ENCODE measurements around the gene ABHD8.
A peak's percentile ranks its signal among the peaks of the same experiment; 100 is the strongest.

Gene ABHD8

DNA sequence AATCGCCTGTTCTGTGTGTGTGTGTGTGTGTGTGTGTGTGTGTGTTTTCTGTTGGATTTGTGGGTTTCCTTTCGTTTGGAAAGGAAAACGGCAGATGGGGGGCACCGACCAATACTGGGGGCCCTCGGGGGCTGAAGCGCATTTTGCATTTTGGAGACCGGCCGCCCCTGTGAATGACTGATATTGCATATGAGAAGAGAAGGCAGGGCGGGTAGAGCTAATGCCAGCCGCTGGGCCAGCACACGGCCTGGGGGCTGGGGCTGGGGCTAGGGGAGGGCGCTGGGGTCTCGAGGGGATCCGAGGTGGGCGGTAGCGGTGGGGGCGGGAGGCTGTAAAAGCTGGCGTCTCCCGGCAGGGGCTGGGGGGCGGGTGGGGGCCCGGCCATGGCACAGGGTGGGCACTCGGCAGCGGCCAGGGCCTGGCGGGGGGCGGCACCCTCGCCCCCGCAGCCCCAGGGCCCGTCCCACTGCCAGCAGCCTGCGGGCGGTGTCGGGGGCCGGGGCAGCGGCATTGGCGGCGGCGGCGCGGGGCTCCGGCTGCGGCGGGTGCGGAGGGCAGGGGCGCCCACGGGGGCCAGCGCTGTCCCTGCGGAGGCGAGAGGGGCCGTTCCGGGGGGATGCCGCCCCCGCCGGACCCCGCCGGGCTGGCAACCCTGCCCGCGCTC lies 20.2 kb upstream of the ABHD8 start:
- Histone ChIP-seq H3K4me3 (ENCODE audit: low read length) (no peak overlapping the region), H3K27me3 (ENCODE audit: control insufficient read depth, insufficient read depth, low read length) (no peaks in the 10 kb centered on the region), H3K4me1 (ENCODE audit: control insufficient read depth, insufficient read depth, low read length) (peaks cover 3% of the 10 kb centered on the region), H3K9ac (ENCODE audit: low read length) (no peak overlapping the region), H3K27ac (ENCODE audit: low read depth, low read length) (no peak overlapping the region), H3K36me3 (ENCODE audit: control insufficient read depth, insufficient read depth, low read length) (peaks cover 13% of the 10 kb centered on the region)

DNA sequence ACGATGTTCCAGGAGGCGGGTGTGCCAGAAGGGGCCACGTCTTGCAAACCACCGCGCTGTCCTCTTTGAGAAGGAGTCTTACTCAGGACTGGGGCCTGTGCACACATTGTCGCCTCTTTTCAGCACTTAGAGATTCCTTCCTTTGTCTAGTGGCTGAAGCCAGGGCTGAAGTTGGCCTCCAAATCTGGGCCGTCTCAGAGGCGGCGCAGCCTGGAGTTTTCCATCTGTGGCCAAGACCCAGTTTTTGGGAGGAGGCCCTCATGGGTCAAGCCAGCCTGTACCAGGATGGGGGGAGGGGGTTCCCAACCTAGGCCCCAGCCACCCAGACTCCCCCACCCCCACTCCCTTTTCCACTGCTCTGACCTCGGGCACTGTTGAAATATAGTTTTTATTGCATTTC lies 19.6 kb upstream of the ABHD8 start:
- H3K4me3 ChIP-seq (ENCODE audit: low read length), result no peak overlapping the region
- H3K9ac ChIP-seq (ENCODE audit: low read length), result no peak overlapping the region
- no peaks in the 10 kb centered on the region for H3K4me1 ChIP-seq (ENCODE audit: control insufficient read depth, insufficient read depth, low read length)
- H3K27me3 ChIP-seq (ENCODE audit: control insufficient read depth, insufficient read depth, low read length), result no peaks in the 10 kb centered on the region
- peaks cover 13% of the 10 kb centered on the region for H3K36me3 ChIP-seq (ENCODE audit: control insufficient read depth, insufficient read depth, low read length)
- H3K27ac ChIP-seq (ENCODE audit: low read depth, low read length), result no peak overlapping the region

DNA sequence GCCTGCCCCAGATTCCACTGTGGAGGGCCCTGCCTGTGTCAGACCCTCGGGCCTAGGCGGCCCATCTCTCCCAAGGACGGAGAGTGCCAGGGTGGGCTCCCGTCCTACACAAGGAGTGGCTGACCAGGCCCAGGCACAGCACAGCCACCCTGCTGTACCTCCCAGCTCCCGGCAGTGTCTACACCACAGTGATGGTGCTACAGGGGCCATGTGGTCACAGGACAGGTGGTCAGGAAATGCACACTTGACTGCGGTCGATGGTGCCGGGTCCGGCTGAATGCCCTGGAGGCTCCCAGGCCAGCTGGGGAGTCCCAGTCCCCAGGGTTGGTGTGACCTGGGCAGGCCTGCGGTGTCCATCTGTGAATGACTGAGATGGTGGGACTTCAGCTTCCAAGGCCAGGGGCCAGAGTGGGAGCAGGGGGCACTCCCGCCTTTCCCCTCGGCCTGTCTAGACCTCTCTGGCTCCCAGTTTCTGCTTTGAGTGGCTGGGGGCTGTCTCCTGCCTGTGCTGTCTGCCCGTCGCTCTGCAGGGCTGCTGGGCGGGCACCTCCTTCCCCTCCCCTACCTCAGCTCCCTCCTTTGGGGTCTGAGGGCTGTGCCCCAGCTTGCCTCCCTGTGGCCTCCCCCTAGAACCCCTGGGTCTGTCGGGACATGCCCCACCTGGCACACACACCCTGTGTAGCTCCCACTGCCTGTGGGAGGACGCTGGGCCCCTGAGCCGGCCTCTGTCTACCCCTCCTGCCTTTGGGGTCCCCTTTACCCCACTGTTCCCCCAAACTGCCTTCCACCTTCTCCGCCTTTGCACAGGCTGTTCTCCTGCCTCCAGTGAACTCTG lies 18.6 kb upstream of the ABHD8 start:
- Histone ChIP-seq H3K27me3 (ENCODE audit: control insufficient read depth, insufficient read depth, low read length) (no peaks in the 10 kb centered on the region), H3K36me3 (ENCODE audit: control insufficient read depth, insufficient read depth, low read length) (peaks cover 13% of the 10 kb centered on the region), H3K4me1 (ENCODE audit: control insufficient read depth, insufficient read depth, low read length) (no peaks in the 10 kb centered on the region), H3K9ac (ENCODE audit: low read length) (no peak overlapping the region), H3K4me3 (ENCODE audit: low read length) (no peak overlapping the region), H3K27ac (ENCODE audit: low read depth, low read length) (no peak overlapping the region)

DNA sequence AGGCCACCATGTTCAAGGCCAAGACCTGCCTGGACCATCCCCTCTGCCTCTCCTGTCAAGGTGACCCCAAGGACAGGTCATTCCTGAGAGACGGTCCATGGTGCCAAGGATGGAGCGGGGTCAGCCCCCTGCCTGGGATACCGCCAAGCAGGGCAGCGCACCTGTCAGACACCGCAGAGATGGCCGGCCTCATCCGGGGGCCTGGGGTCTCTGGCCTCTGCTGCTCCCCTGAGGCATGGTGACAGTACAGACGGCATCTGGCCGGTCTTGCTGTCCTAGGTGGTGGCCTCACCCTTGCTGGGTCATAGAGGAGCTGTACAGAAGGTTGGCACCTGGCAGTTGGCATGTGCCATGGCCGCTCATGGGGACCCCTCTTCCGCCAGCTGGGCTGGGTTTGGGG lies 17.2 kb upstream of the ABHD8 start:
- no peaks in the 10 kb centered on the region for H3K27me3 ChIP-seq (ENCODE audit: control insufficient read depth, insufficient read depth, low read length)
- H3K36me3 ChIP-seq (ENCODE audit: control insufficient read depth, insufficient read depth, low read length), result peaks cover 13% of the 10 kb centered on the region
- no peaks in the 10 kb centered on the region for H3K4me1 ChIP-seq (ENCODE audit: control insufficient read depth, insufficient read depth, low read length)
- no peak overlapping the region for H3K4me3 ChIP-seq (ENCODE audit: low read length)
- no peak overlapping the region for H3K9ac ChIP-seq (ENCODE audit: low read length)
- H3K27ac ChIP-seq (ENCODE audit: low read depth, low read length), result no peak overlapping the region

DNA sequence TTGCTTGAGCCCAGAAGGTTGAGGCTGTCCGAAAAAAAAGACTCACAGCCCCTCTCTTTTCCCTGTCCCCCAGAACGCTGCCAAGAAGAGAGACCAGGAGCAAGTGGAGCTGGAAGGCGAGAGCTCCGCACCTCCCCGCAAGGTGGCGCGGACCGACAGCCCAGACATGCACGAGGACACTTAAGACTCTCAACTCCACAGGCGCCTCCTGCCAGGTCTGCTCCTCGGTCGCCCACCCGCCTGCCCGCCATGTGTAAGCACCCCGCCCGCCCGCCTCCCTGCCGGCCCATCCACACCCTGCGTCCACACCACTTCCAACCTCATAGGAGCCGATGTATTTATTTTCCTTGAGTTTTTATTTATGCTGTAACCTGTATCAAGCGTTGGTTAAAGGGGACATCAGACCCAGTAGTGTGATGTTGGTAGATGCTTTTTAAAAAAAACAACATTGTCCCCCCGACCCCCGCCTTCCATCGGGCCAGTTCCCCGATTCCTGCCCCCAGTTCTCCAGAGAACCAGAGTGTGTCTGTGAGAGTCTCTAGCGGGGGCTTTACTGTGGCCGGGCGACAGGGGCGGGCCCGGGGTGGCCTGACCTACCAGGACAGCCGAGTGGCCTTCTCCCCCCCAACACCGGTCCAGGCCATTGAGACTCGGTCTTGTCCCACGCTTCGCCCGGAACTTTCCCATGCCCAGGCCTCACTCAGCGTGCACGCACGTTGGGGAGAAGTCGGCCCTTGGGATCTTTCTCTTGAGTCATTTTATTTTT lies 16.4 kb upstream of the ABHD8 start:
- no peak overlapping the region for H3K27ac ChIP-seq (ENCODE audit: low read depth, low read length)
- no peak overlapping the region for H3K9ac ChIP-seq (ENCODE audit: low read length)
- no peaks in the 10 kb centered on the region for H3K4me1 ChIP-seq (ENCODE audit: control insufficient read depth, insufficient read depth, low read length)
- H3K4me3 ChIP-seq (ENCODE audit: low read length), result no peak overlapping the region
- H3K36me3 ChIP-seq (ENCODE audit: control insufficient read depth, insufficient read depth, low read length), result peaks cover 16% of the 10 kb centered on the region
- H3K27me3 ChIP-seq (ENCODE audit: control insufficient read depth, insufficient read depth, low read length), result no peaks in the 10 kb centered on the region

DNA sequence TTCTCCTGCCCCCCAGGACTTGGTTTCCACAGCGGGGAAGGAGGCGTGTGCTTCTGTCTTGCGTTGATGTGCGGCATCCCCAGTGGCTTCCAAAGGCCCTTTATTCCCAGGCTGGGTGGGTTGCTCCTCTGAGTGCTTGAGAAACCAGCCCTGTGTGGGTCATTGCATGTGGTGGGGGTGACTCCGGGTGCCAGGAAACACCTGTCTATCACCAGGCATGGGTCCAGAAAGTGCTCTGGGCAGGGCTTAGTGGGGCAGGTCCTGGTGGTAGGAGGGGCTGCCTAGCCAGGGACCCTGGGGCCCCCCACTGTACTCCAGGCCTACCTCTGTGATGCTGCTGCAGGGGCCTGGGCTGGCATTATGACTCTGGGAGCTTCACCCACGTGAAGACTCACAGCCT lies 15.7 kb upstream of the ABHD8 start:
- no peak overlapping the region for H3K27ac ChIP-seq (ENCODE audit: low read depth, low read length)
- no peak overlapping the region for H3K4me3 ChIP-seq (ENCODE audit: low read length)
- no peaks in the 10 kb centered on the region for H3K27me3 ChIP-seq (ENCODE audit: control insufficient read depth, insufficient read depth, low read length)
- no peaks in the 10 kb centered on the region for H3K4me1 ChIP-seq (ENCODE audit: control insufficient read depth, insufficient read depth, low read length)
- no peak overlapping the region for H3K9ac ChIP-seq (ENCODE audit: low read length)
- H3K36me3 ChIP-seq (ENCODE audit: control insufficient read depth, insufficient read depth, low read length), result peaks cover 22% of the 10 kb centered on the region

DNA sequence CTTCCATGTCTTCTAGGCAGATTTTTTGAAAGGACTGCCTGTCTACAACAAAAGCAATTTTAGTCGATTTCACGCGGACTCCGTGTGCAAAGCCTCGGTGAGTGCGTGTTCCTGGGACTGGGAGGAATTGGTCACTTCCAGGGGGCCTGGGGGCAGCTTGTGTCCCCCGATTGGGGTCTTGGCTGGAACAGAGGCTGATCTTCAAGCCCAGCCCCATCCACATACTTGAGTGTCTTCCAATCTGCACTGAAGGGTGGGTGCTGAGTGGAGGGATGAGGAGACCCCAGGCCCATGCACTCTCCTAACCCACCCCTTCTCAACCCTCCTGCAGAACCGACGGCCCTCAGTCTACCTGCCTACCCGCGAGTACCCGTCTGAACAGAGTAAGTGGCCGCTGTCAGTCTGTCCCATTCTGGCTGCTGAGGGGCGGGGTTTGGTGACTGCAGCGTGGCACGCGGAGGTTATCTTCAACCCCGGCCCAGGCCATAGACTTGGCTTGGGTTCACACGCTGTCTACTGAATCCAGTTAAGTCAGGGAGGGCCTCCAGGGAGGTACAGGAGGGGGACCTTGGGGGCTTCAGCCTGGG lies 10.9 kb upstream of the ABHD8 start:
- no peak overlapping the region for H3K4me3 ChIP-seq (ENCODE audit: low read length)
- peaks cover 19% of the 10 kb centered on the region for H3K36me3 ChIP-seq (ENCODE audit: control insufficient read depth, insufficient read depth, low read length)

DNA sequence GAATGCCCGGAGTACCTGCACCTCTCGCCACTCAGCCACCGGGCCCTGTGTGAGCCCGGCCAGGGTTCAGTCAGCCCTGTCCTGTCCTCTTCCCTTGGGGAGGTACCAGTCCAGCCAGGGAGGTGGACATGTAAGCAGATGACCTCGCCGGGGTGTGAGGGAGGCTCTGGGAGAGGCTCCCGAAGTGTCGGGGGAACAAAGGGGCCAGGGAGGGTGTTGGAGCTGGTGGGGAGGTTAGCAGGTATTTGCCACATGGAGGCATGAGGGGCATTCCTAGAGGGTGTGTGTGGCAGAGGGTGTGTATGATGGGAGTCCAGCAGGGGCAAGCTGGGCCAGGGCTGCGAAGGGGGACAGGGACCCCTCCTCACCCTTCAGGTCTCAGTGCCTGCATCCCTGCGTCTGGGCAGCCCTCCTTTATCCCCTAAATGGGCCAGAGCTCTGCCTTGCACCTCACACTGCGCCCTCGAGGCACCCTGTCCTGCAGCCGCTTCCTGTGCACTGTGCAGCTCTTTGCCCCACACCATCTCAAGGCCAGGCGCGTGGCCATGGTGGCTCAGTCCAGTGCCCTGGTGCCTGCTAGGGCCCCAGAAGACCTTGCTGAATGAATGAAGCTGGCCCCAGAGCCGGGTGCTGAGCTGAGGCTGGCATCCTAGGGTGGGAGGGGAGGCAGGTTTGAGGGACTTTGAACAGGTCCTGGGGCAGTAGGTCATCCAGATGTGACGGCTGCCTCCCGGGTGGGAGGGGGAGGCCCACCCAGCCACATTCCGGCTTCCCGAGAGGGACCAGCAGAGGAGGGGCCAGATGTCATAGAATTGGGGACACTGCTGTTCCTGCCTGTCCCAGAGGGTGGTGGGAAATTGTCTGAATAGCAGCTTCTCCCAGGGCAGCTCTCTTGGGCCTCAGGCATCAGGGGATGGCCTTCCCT lies 9.2 kb upstream of the ABHD8 start:
- H3K36me3 ChIP-seq (ENCODE audit: control insufficient read depth, insufficient read depth, low read length), result peaks cover 19% of the 10 kb centered on the region
- H3K4me3 ChIP-seq (ENCODE audit: low read length), result no peak overlapping the region
- H3K27me3 ChIP-seq (ENCODE audit: control insufficient read depth, insufficient read depth, low read length), result no peaks in the 10 kb centered on the region
- H3K9ac ChIP-seq (ENCODE audit: low read length), result no peak overlapping the region
- H3K4me1 ChIP-seq (ENCODE audit: control insufficient read depth, insufficient read depth, low read length), result peaks cover 6% of the 10 kb centered on the region
- H3K27ac ChIP-seq (ENCODE audit: low read depth, low read length), result no peak overlapping the region

More for the DNA sequence above, 10.9 kb upstream of the ABHD8 start:
- H3K27me3 ChIP-seq (ENCODE audit: control insufficient read depth, insufficient read depth, low read length), result no peaks in the 10 kb centered on the region
- H3K9ac ChIP-seq (ENCODE audit: low read length), result no peak overlapping the region
- H3K27ac ChIP-seq (ENCODE audit: low read depth, low read length), result no peak overlapping the region
- peaks cover 6% of the 10 kb centered on the region for H3K4me1 ChIP-seq (ENCODE audit: control insufficient read depth, insufficient read depth, low read length)

DNA sequence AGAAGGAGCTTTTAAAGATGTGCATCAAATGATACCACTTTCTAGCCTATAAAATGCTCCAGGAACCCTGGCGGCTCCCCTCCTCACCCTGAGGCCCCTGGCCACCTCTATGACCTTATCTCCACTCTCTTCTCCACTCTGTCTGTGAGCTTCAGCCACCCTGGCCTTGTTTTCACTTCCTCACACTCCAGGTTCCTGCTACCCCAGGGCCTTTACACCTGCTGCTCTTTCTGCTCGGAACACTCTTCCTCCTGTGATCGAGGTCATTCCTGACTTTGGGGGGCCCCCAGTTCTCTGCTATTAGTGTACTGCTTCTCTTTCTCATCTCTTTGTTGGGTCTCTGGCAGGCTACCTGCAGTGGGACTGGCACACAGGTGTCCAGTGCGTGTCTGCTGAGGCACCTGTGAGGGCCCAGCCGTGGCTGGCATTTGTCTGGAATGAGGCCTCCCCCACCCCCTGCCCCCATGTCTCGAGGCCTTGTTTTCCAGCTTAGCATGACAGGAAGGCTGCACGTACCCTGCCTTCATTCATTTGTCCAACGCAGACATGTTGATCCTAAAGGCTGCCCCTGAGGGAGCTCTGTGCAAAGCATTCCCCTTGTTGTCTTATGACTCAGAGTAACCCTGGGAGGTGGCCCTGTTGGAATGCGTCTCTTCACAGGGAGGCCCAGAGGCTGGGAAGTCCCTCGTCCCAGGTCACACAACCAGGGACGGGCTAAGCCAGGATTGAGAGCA lies 8.4 kb upstream of the ABHD8 start:
- H3K9ac ChIP-seq (ENCODE audit: low read length), result no peak overlapping the region
- H3K36me3 ChIP-seq (ENCODE audit: control insufficient read depth, insufficient read depth, low read length), result peaks cover 19% of the 10 kb centered on the region
- no peak overlapping the region for H3K27ac ChIP-seq (ENCODE audit: low read depth, low read length)
- H3K27me3 ChIP-seq (ENCODE audit: control insufficient read depth, insufficient read depth, low read length), result no peaks in the 10 kb centered on the region
- H3K4me3 ChIP-seq (ENCODE audit: low read length), result no peak overlapping the region
- H3K4me1 ChIP-seq (ENCODE audit: control insufficient read depth, insufficient read depth, low read length), result peaks cover 6% of the 10 kb centered on the region

DNA sequence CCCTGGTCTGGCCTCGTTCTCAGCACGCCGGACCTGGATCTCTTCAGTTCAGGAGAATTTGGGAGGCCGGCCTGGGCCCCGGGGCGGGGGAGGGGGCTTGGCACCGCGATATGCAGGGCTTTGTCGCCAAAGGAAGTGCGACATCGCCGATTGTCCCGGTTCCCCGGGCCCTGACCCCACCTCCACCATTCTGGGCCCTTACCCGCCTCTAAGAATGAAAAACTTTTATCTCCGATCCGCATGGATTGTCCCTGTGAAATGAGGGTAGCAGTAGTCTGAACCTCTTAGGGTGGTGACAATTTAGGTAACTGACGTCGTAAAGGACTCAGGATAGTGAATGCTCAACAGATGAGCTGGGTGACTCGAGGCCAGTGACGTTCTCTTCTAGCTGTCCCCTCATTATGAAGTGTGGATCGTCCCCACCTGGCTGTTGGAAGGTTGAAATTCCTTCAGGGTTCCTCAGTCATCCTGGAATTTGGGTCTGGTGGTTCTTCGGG lies 6.8 kb upstream of the ABHD8 start:
- H3K4me1 ChIP-seq (ENCODE audit: control insufficient read depth, insufficient read depth, low read length), result peaks cover 12% of the 10 kb centered on the region
- H3K27ac ChIP-seq (ENCODE audit: low read depth, low read length), result no peak overlapping the region
- H3K9ac ChIP-seq (ENCODE audit: low read length), result no peak overlapping the region
- no peaks in the 10 kb centered on the region for H3K27me3 ChIP-seq (ENCODE audit: control insufficient read depth, insufficient read depth, low read length)
- peak overlapping the region; percentile 86 for H3K4me3 ChIP-seq (ENCODE audit: low read length)
- peaks cover 19% of the 10 kb centered on the region for H3K36me3 ChIP-seq (ENCODE audit: control insufficient read depth, insufficient read depth, low read length)
